ENCODE results near the gene ZNF655.
A peak's percentile ranks its signal among the peaks of the same experiment; 100 is the strongest.
"Not testable (repeated sequence)": the region's sequence is repeated elsewhere in the genome, so short reads cannot be mapped to it uniquely, and the experiment has no call there.

Gene ZNF655

DNA sequence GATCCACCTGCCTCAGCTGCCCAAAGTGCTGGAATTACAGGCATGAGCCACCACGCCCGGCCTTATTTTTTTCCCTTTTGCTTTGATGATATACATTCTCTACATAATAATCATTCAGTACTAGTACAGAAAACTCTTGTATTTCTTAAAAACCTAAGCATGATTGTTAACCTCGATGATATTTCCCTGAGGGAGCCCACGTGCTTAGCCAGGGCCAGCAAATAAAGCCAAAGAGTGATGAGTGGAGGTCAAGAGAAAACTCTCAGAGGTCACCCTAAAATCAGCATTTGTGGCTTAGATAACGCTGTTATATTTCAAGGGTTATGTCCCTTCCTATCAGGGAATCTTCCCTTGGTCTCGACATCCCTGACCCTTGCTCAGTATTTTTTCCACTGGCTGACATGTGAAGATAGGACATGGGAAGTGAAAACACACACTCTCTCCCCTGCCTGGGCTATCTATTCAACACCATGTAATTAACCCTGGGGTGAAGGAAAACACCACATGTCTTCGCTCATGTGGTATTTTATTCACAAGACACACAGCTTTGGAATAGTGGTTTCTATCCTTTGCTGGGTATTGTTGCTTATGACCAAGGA, 19.1 kb upstream of the ZNF655 start:
- TF ChIP-seq, protein P1, sequence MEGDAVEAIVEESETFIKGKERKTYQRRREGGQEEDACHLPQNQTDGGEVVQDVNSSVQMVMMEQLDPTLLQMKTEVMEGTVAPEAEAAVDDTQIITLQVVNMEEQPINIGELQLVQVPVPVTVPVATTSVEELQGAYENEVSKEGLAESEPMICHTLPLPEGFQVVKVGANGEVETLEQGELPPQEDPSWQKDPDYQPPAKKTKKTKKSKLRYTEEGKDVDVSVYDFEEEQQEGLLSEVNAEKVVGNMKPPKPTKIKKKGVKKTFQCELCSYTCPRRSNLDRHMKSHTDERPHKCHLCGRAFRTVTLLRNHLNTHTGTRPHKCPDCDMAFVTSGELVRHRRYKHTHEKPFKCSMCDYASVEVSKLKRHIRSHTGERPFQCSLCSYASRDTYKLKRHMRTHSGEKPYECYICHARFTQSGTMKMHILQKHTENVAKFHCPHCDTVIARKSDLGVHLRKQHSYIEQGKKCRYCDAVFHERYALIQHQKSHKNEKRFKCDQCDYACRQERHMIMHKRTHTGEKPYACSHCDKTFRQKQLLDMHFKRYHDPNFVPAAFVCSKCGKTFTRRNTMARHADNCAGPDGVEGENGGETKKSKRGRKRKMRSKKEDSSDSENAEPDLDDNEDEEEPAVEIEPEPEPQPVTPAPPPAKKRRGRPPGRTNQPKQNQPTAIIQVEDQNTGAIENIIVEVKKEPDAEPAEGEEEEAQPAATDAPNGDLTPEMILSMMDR (IDR thresholded peaks at IDR 0.05; ENCODE audit: low read depth, low read length) = no peak
- no peak overlapping the region for H3K4me3 ChIP-seq (replicated peaks in 1 of 2; ENCODE audit: low read depth in 2 of 2, low read length in 2 of 2)
- no peak for DNase-seq (ENCODE audit: low read depth in 2 of 2)

DNA sequence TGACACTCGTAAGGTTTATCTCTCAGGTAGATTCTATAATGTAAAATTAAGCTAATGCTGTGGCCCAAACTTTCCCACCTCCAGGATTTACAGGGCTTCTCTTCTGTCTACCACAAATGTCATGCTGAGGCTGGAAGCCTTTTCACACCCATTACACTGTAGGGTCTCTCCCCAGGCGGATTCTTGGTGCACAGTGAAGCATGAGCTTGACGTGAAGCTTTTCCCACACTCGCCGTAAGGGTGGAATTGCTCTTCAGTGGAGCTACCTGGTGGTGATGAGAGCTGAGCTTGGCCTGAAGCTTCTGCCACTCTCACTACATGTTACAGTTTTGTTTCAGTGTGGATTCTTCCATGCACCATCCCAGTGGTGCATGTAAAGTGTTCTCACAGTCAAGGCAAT, 17.9 kb upstream of the ZNF655 start:
- H3K4me3 ChIP-seq (replicated peaks in 1 of 2; ENCODE audit: low read depth in 2 of 2, low read length in 2 of 2) = no peak overlapping the region
- TF ChIP-seq, protein P1 (IDR thresholded peaks at IDR 0.05; ENCODE audit: low read depth, low read length) = no peak
- DNase-seq (ENCODE audit: low read depth in 2 of 2) = no peak

DNA sequence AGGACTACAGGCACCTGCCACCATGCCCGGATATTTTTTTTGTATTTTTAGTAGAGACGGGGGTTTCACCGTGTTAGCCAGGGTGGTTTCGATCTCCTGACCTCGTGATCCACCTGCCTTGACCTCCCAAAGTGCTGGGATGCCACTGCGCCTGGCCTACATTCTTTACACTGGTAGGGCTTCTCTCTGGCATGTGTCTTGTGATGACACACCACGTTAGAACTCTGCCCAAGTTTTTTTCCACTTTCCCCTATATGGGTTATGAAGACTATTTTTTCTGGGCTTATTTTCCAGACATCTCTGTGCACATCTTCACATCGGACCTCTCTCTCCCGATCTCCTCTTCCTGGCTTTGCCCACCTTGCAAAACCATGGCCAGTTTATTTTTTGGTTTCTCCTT, 17.2 kb upstream of the ZNF655 start:
- DNase-seq (ENCODE audit: low read depth in 2 of 2) = no peak
- no peak overlapping the region for H3K4me3 ChIP-seq (replicated peaks in 1 of 2; ENCODE audit: low read depth in 2 of 2, low read length in 2 of 2)
- TF ChIP-seq, protein P1 (IDR thresholded peaks at IDR 0.05; ENCODE audit: low read depth, low read length) = no peak

DNA sequence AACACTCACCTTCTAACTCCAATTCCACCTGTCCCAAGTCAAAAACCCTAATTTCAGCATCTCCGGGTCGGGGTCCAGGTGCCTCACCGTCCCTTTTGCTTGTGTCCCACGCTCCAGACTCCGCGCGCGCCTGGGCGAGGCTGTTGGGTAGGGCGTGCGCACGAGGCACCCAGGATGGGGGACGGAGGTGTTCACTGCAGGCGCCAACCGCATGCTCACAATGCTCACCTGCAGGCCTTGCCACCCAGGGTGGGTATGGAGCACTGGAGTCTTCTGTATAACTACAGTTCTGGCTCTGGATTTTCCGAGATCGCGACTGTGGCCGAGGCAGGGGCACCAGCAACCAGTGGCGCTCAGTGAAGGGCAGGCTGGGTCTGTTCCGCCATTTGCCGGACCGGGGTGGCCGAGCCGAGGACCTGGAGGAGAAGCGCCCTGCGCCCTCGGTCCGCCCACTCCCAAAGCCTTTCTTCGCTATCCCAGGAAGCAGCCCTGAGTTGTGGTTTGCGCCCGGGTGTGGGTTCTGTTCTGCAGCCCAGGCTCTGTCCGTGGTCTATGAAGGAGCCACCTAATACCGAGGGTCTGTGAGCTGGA, 15.3 kb upstream of the ZNF655 start:
- TF ChIP-seq, protein P1 (IDR thresholded peaks at IDR 0.05; ENCODE audit: low read depth, low read length) = no peak
- H3K4me3 ChIP-seq (replicated peaks in 1 of 2; ENCODE audit: low read depth in 2 of 2, low read length in 2 of 2) = no peak overlapping the region
- DNase-seq (ENCODE audit: low read depth in 2 of 2) = no peak

DNA sequence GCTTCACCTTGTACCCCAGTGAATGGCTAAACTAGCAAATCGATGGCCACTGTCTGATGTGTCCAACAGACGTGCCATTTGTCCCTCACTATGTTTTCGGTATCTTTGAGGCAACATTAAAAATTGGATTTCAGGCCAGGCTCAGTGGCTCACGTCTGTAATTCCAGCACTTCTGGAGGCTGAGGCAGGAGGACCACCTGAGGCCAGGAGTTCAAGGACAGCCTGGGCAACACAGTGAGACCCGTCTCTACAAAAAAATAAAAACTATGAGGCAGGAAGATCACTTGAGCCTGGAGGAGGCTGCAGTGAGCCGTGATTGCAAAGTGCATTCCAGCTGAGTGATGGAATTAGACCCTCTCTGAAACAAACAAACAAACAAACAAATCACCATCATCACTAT, 14.5 kb upstream of the ZNF655 start:
- DNase-seq (ENCODE audit: low read depth in 2 of 2) = no peak
- no peak overlapping the region for H3K4me3 ChIP-seq (replicated peaks in 1 of 2; ENCODE audit: low read depth in 2 of 2, low read length in 2 of 2)
- TF ChIP-seq, protein P1 (IDR thresholded peaks at IDR 0.05; ENCODE audit: low read depth, low read length) = no peak

DNA sequence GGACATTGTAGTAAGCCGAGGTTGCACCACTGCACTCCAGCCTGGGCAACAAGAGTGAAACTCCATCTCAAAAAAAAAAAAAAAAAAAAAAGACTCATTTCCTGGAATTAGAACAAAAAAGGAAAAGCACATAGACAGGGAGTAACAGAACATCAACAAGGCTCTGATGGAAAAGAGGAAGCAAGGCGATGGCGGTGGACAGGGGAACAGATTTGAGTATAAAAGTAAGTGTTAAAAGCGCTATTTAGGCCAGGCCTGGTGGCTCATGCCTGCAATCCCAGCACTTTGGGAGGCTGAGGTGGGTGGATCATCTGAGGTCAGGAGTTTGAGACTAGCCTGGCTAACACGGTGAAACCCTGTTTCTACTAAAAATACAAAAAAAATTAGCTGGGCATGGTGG, 13.1 kb upstream of the ZNF655 start:
- DNase-seq (ENCODE audit: low read depth in 2 of 2); H3K4me3 ChIP-seq (replicated peaks in 1 of 2; ENCODE audit: low read depth in 2 of 2, low read length in 2 of 2): not testable (repeated sequence)

DNA sequence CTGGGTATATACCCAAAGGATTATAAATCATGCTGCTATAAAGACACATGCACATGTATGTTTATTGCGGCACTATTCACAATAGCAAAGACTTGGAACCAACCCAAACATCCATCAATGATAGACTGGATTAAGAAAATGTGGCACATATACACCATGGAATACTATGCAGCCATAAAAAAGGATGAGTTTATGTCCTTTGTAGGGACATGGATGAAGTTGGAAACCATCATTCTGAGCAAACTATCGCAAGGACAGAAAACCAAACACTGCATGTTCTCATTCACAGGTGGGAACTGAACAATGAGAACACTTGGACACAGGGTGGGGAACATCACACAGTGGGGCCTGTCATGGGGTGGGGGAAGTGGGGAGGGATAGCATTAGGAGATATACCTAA, 8.9 kb upstream of the ZNF655 start:
- not testable (repeated sequence) for H3K4me3 ChIP-seq (replicated peaks in 1 of 2; ENCODE audit: low read depth in 2 of 2, low read length in 2 of 2); DNase-seq (ENCODE audit: low read depth in 2 of 2)

DNA sequence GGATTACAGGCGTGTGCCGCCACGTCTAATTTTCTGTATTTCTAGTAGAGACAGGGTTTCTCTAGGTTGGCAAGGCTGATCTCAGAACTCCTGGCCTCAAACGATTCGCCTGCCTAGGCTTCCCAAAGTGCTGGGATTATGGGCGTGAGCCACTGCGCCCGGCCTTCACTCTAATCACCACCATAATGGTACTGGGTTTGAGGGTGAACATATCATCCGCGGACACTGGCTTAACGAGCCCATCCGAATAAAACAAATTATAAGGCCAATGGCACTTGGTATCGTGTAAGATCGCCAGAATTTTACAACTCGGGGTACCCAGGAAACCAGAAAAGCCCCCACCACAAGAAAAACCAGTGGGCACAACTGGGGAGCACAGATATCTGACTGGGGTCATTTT, 7.1 kb upstream of the ZNF655 start:
- TF ChIP-seq, protein P1 (IDR thresholded peaks at IDR 0.05; ENCODE audit: low read depth, low read length) = no peak
- H3K4me3 ChIP-seq (replicated peaks in 1 of 2; ENCODE audit: low read depth in 2 of 2, low read length in 2 of 2) = peak overlapping the region; percentile 99
- DNase-seq (ENCODE audit: low read depth in 2 of 2) = no peak

Measured in cardiac fibroblast (primary cell).